ENCODE results near the gene CSNK2A1. TPM values are rescaled to one million over a fixed set of nuclear protein-coding genes. Genes with fewer than 3 reads are reported as not detected.
"Not testable (repeated sequence)": the region's sequence is repeated elsewhere in the genome, so short reads cannot be mapped to it uniquely, and the experiment has no call there.

Gene CSNK2A1
- total and polyA plus RNA-seq, 11 donors, result 30.3 to 136 (median 119) TPM

DNA sequence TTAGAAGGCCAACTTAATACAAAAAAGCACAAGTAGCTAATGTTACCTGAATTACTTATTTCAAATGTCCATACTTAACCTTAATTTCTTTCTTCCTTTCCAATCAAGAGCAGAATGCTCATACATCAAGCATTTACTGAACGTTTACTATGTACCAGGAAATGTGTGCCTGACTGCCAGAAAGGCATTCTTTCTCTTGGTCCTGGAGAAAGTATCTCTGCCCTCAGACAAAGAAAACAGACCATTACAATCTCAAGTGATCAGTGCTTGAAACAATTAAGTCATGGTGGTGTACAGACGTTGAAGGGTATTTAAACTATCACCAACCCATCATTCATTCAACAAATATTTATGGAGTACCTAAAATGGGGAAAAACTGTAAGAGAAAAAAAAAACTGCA, 26.4 kb downstream of the CSNK2A1 start:
- Histone ChIP-seq H3K36me3 (peaks cover 0 to 35% (median 5%) of the 10 kb centered on the region in 9 donors), H3K9me3 (peaks cover 0 to 28% (median 14%) of the 10 kb centered on the region in 12 donors), H3K4me1 (peaks cover 0 to 47% (median 17%) of the 10 kb centered on the region in 12 donors), H3K27me3 (no peaks in the 10 kb centered on the region), H3K4me3 (no peak overlapping the region), H3K27ac (no peak overlapping the region)
- DNase-seq (no peak), ATAC-seq (no peak)
- 7 to 16% (median 13%) methylated on average over 2 of the region's 2 CpGs for WGBS, 4 donors
- intact Hi-C loops (cut with DNase I), result no loop called here
- TF ChIP-seq CTCF (IDR thresholded peaks at IDR 0.05) (no peak), POLR2A (IDR thresholded peaks at IDR 0.05) (no peak)

DNA sequence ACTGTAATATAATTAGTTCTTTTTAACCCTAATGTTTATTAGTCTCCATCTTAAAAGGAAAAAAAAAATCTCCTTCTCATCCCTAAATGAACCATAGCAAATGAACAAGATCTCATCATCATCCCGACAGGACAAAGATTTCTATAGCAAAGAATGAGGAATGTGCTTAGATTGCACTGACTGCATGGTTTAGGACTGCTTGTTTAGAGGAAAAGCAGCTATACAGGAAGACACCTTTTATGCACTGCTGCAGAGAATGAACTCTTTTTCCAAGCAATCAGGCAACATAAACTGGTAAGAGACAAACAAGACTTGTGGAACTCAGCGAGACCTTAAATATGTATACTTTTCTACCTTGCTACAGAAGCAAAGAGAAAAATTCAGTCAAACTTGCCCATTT, 26.8 kb downstream of the CSNK2A1 start:
- no peak for DNase-seq
- peaks cover 0 to 51% (median 19%) of the 10 kb centered on the region in 12 donors for H3K4me1 ChIP-seq

GRCh38 chr20:515696-516095, 27.9 kb downstream of the CSNK2A1 start:
- no peak for ATAC-seq
- no peak for TF ChIP-seq CTCF (IDR thresholded peaks at IDR 0.05)
- no peak for TF ChIP-seq POLR2A (IDR thresholded peaks at IDR 0.05)
- DNase-seq, result no peak
- H3K27ac ChIP-seq, result no peak overlapping the region
- intact Hi-C loops (cut with DNase I), result no loop called here
- peaks cover 0 to 60% (median 22%) of the 10 kb centered on the region in 12 donors for H3K4me1 ChIP-seq
- H3K4me3 ChIP-seq, result no peak overlapping the region
- peaks cover 0 to 19% (median 0%) of the 10 kb centered on the region in 9 donors for H3K36me3 ChIP-seq
- peaks cover 0 to 18% (median 13%) of the 10 kb centered on the region in 12 donors for H3K9me3 ChIP-seq
- no peaks in the 10 kb centered on the region for H3K27me3 ChIP-seq
- WGBS, 4 donors, result 95 to 98% (median 97%) methylated on average over 3 of the region's 3 CpGs

More for the DNA sequence above, 26.8 kb downstream of the CSNK2A1 start:
- intact Hi-C loops (cut with DNase I), result no loop called here
- no peak overlapping the region for H3K27ac ChIP-seq
- WGBS, 4 donors, result 57 to 81% (median 79%) methylated on average over 2 of the region's 2 CpGs
- no peak for ATAC-seq
- TF ChIP-seq CTCF (IDR thresholded peaks at IDR 0.05) (no peak), POLR2A (IDR thresholded peaks at IDR 0.05) (no peak)
- no peak overlapping the region for H3K4me3 ChIP-seq
- peaks cover 0 to 28% (median 14%) of the 10 kb centered on the region in 12 donors for H3K9me3 ChIP-seq
- no peaks in the 10 kb centered on the region for H3K27me3 ChIP-seq
- peaks cover 0 to 31% (median under 1%) of the 10 kb centered on the region in 9 donors for H3K36me3 ChIP-seq

GRCh38 chr20:513429-513828, 30.2 kb downstream of the CSNK2A1 start:
- H3K4me1 ChIP-seq, result peaks cover 0 to 74% (median 28%) of the 10 kb centered on the region in 12 donors
- H3K36me3 ChIP-seq, result peaks cover 0 to 11% (median 0%) of the 10 kb centered on the region in 9 donors
- no peak overlapping the region for H3K27ac ChIP-seq
- 84 to 90% (median 88%) methylated on average over 2 of the region's 2 CpGs for WGBS, 4 donors
- H3K4me3 ChIP-seq, result no peak overlapping the region
- TF ChIP-seq CTCF (IDR thresholded peaks at IDR 0.05) (no peak), POLR2A (IDR thresholded peaks at IDR 0.05) (no peak)
- DNase-seq (no peak), ATAC-seq (no peak)
- no peaks in the 10 kb centered on the region for H3K9me3 ChIP-seq
- intact Hi-C loops (cut with DNase I), result no loop called here
- H3K27me3 ChIP-seq, result no peaks in the 10 kb centered on the region

- WGBS, 4 donors, result 83 to 85% (median 84%) methylated on average over 9 of the region's 9 CpGs
- not testable (repeated sequence) for DNase-seq, H3K27ac ChIP-seq, H3K9me3 ChIP-seq, H3K4me3 ChIP-seq, ATAC-seq, H3K27me3 ChIP-seq
- intact Hi-C loops (cut with DNase I), result loop anchor here in 1 of 10 donors (2.0 kb wide), 1 partner anchor 44 kb away; no protein-coding TSS in a partner anchor
- peaks cover 0 to 72% (median 34%) of the 10 kb centered on the region in 12 donors for H3K4me1 ChIP-seq
- H3K36me3 ChIP-seq, result peaks cover 0 to 39% (median 24%) of the 10 kb centered on the region in 9 donors
Observed at GRCh38 chr20:510328-511057, 33.1 kb downstream of the CSNK2A1 start.

DNA sequence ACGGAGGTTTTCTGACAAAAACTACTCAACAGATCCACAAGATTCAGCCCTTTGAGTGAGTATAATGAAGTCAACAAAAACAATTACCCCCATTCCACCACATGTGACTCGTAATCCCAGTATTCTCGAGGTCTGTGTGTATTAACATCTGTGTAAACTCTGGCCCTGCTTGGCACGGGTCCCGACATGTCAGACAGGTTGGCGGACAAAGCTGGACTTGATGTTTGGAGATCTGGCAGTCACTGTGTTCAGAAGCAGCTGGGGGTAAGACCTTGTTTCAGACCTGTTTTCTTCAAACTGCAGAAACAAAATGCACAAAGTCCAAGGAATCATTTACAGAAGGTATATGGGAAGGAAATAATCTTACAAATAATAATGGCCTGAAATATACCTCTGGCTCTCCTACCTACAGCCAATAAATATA, 35.2 kb downstream of the CSNK2A1 start:
- H3K27me3 ChIP-seq; H3K27ac ChIP-seq; H3K9me3 ChIP-seq; intact Hi-C loops (cut with DNase I); DNase-seq; H3K4me3 ChIP-seq: not testable (repeated sequence)
- H3K36me3 ChIP-seq, result peaks cover 0 to 54% (median 46%) of the 10 kb centered on the region in 9 donors
- H3K4me1 ChIP-seq, result peaks cover 0 to 55% (median 31%) of the 10 kb centered on the region in 12 donors
- 21 to 34% (median 29%) methylated on average over 6 of the region's 6 CpGs for WGBS, 4 donors
- peak; percentile 45 to 75 (median 74) for ATAC-seq
